Activated naive CD4-positive, alpha-beta T cell treated with anti-CD3 and anti-CD28 coated beads, Interleukin-2, amount 50 U/mL, for 16 hours (primary cell): Measurements from ENCODE around the gene RPTN.
A peak's percentile ranks its signal among the peaks of the same experiment; 100 is the strongest.
"Not testable (repeated sequence)": the region's sequence is repeated elsewhere in the genome, so short reads cannot be mapped to it uniquely, and the experiment has no call there.

Experiments
- DNase-seq: peaks from one replicate; pipeline ENCODE4 v3.0.0-alpha.2; 2020

The RPTN gene

DNA sequence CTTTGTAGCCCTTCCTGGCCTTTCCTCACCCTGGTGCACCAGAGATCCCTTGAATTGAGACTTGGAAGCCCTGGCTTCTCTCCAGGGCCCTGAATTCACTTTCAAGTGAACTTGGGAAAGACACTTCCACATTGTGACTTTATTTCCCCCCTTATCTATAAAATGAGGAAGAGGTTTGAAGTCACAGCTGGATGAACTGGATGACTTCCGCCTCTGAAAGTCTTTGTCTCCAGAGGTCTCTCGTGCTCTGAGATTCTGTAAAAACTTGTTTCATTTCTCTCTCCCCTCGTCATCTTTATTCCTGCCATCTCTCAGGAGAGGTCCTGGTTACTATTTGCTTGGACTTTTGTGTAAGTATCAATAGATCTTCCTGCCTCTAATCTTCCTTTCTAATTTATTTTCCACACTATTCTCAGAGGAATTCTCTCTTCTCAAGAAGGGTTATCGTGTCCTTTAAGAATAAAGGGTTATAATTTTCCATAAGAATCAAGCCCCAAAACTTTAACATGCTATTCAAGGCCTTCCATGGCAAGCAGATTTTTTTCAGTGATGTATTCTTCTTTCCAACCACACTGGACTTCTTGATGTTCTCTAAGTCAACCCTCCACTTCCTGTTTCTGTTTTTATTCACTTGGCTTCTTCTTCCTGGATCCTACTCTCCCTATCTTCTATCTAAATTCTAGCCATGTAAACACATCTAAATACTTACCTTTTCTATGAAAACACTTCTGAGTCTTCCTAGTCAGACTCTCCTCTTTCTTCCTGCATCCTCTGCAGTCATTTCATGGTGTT is 6.5 kb upstream of the RPTN start:
- no peak for DNase-seq

GRCh38 chr1:152164517-152165136 is 5.6 kb upstream of the RPTN start:
- DNase-seq = no peak

- no peak for DNase-seq
These were observed 3.9 kb upstream of the RPTN start for GRCh38 chr1:152162792-152163463.

DNA sequence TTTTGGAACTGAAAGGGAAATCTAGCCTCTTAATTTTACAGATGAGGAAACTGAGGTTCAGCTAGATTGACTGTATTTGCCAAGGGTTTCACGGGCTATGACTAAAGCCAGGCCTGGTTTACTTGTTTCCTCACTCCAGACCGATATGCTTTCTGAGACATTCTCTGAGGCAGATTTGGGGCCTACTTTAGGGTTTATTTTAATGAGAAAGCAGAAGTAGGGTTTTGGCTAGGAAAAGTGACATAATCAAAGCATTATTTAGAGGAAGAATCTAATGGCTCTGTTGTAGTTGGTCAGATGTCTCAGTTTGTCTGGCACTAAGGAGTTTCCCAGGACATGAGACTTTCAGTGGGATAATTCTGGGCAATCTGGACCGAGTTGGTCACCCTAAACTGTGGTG is 1.5 kb upstream of the RPTN start:
- DNase-seq = no peak

- no peak for DNase-seq
These were observed 5.0 kb downstream of the RPTN start for GRCh38 chr1:152153996-152154395.

GRCh38 chr1:152151646-152152045 is 7.4 kb downstream of the RPTN start:
- DNase-seq = no peak

DNA sequence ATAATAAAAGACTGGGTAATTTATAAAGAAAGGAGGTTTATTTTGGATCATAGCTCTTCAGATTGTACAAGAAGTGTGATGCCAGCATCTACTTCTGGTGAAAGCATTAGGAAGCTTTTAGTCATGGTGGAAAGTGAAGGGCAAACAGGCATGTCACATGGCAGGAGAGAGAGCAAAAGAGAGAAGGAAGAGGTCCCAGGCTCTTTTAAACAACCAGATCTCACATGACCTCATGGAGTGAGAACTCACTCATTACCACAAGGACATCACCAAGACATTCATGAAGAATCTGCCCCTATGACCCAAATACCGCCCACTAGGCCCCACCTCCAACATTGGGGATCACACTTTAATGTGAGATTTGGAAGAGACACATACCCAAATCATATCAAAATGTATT is 10.0 kb downstream of the RPTN start:
- DNase-seq = no peak

GRCh38 chr1:152148051-152148450 is 11.0 kb downstream of the RPTN start:
- DNase-seq = no peak

DNA sequence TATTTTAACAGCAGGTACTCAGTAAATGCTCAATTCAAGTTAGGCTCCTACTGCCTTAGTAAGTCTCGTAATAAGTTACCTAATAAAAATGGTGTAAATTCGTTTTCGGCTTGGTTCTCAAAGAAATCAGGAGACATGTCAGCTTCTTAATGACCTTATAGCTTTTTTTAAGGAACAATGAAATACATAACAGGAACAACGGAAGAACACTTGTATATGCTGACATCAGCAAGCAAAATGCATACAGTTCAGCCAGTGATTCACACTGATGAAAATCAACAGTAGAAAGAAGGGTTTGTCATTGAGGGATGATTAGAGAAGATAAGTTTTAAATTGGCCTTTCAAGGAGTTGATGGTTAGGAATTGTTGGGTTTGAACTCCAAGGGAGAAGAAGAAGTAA is 13.3 kb downstream of the RPTN start:
- DNase-seq = no peak

- DNase-seq = not testable (repeated sequence)
These were observed 14.3 kb downstream of the RPTN start for GRCh38 chr1:152144674-152145183.

DNA sequence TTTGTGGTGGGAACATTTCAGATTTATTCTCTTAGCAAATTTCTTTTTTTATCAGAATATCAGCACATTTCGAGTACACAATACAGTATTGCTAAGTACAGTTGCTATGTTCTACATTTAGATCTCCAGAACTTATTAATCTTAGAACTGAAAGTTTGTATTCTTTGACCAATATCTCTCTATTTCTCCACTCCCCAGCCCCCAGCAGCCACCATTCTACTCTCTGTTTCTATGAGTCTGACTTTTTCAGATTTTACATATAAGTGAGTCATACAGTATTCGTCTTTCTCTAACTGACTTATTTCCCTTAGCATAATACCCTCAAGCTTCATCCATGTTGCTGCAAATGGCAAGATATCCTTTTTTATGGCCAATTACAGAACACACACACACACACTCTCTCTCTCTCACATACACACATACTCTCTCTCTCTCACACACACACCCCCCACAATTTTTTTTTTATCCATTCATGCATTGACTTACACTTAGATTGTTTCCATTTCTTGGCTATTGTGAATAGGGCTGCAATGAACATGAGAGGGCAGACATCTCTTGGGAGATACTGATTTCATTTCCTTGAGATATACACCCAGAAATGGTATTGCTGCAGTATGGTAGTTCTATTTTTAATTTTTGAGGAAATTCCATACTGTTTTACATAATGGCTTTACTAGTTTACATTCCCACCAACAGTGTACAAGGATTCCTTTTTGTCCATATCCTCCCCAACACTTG is 15.7 kb downstream of the RPTN start:
- no peak for DNase-seq

DNA sequence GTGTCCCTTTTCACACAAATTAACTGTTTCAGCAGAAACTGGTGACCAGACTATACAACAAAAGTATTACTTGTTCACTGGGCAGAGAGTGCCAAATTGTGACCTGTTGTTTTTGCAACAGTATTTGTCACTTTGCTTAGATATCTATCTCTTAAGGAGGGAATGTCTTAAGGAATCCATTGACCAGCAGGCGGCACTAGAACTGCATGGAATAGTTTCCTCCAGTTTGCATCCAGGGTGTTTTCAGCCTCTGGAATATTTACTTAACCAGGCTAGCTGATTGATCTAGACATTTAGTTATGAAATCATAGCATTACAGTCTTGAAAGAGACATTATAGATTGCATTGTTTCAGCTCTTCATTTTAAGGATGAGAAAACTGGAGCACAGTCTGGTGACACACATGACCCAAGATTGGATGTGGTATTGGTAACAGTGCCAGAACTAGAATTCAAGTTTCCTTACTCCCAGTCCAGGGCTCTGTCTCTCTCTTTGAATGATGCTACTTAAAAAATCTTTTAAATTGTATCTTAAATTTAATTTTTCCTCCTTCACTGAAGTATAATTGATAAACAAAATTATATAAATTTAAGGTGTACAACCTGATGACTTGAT is 16.9 kb downstream of the RPTN start:
- DNase-seq = no peak

DNA sequence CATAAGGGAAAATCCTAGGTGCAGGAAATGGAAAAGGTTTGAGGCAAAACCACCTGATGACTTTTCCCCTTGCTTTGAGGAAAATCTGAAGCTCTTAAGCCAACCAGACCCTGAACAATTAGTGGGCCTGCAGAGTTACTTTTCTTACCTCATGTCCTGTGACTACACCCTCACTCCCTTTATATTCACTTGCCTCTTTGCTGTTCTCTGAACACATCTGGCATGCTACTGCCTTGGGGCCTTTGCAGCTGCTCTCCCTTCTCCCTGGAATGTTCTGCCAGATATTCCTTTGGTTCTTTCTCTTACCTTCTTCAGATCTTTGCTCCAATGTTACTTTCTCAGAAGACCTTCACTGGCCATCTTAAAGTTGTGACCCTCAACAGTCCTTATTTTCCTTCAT is 21.8 kb downstream of the RPTN start:
- no peak for DNase-seq

DNA sequence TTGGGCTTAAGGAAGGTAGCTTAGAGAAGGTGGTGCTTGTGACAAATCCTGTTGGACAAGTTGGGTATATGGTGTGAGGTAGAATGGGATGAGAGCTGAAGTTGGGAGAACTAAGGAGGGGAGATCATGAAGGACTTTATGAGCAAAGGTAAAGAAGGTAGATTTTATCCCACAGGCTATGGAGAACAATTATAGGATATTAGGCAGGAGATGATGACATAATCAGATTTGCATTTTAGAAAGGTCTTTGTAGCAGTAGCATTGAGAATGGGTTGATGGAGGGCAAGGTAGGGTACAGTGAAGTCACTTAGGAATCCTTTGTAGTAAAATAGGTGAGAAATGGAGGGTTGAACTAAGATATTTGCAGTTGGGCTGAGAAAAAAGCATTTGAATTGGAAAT is 28.8 kb downstream of the RPTN start:
- DNase-seq = no peak

- no peak for DNase-seq
These were observed 31.4 kb downstream of the RPTN start for GRCh38 chr1:152127673-152128072.

DNA sequence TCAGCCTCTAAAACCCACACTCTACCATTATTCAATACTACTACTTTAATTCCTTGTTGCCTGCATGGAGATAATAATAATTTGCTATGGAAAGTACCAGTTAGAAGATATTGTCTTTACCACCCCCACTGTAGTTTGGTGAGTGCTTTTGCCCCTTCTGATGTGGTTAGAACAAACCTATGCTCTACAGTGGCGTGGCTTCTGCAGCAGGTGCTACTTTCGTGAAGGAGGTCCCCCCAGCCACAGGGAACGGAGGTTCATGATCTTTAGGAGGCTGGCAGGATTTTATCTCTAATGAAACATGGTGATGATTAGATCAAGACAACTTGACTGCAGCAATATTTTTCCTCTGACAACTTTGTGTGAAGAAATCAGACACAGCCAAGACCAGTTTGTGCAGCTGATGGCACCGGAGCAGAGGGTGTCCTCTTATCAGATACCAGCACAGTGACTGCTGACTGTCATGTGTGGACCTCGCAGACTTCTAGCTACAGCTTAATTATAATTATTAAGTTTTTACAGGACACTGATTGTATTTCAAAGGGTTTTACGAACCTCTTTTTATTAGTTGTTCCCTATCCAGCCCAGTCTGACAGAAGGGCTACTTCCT is 33.1 kb downstream of the RPTN start:
- DNase-seq = no peak

DNA sequence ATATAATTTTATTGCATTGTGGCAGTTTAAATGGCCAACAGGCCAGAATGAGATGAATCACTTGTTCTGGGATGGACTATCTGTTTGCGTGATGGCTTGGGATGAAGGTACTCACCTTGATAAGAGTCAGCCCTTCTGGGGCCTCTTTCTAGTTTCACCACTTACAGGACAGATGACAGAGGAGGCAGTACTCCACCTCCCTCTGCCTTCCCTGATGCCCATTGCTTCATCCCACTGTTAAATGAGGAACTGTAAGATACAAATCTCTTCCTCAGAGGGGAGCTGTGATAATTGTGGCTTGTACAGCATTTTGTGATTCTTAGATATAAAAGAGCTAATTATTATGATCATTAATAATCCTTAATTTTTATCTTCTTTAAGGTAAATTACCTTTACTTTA is 40.1 kb downstream of the RPTN start:
- no peak for DNase-seq

DNA sequence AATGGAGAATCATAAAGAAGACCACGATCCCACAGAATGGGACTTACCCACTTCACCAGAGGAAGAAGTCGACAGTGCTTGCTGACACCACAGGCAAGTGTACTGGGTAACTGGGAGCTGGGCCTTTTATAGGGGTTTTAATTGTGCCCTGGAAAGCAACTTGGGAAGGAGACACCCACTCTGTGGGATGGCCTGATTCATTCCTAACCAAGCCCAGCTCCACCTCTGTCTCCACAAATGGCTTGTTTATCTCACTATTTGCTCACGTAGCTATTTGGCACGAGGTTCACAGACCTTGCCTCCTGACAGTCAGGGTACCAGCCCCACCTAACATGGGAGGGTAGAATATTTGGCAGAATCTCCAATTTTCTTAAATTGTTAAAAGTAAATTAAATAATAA is 43.7 kb downstream of the RPTN start, which contains the start of gene TCHH:
Gene TCHH, minus strand, starts transcription at position 101 of the 400 bp plus-strand sequence. CDS start 1,364 bp downstream, outside the sequence.
- DNase-seq = no peak

DNA sequence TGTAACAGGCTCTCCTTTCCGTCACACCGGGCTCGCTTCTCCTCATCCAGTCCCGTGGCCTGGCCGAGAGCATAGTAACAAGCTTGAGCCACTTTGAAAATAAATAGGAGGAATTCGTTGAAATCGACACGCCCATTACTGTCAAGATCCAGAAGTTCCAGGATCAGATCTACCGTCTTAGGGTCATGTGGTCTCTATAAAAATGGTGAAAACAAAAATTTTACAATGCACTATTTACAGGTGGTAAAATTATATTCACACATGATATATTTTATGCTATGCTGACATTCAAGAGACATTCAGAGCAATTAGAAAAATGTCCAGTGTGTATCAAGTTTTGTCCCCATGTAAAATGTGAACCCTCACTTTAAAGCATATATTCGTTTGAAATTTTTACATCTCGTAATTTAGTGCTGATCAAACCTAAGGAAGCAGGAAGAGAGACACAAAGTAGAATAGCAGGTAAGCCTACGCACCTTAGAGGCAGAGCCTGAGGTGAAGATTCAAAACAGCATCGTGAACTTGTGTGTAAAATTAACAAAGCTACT is 46.1 kb downstream of the RPTN start:
- DNase-seq = no peak

- DNase-seq = peak; percentile 10
These were observed 46.7 kb downstream of the RPTN start for GRCh38 chr1:152112101-152112884.

DNA sequence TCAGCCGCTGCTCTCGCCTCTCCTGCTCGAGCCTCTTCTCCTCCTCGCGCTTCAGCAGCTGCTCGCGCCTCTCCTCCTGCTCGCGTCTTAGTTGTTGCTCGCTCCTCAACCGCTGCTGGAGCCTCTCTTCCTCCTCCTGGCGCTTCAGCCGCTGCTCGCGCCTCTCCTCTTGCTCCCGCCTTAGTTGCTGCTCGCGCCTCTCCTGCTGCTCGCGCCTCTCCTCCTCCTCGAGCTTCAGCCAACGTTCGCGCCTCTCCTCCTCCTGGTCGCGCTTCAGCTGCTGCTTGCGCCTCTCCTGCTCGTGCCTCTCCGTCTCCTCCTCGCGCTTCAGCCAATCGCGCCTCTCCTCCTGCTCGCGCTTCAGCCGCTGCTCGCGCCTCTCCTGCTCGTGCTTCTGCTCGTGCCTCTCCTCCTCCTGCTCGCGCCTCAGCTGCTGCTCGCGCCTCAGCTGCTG is 47.5 kb downstream of the RPTN start:
- DNase-seq = peak; percentile 16
